GM21576 (cell line): ENCODE measurements around the gene B3GAT1.
"Not testable (repeated sequence)": the region's sequence is repeated elsewhere in the genome, so short reads cannot be mapped to it uniquely, and the experiment has no call there.

Experiments
- ATAC-seq: cut with Tn5 transposase; IDR thresholded peaks from one replicate; pipeline ENCODE4 v1.9.1; 2021; ENCODE audit warnings: mild to moderate bottlenecking, moderate library complexity; ENCODE audit not compliant: unreplicated experiment

The B3GAT1 gene

GRCh38 chr11:134358856-134359490, 53.1 kb downstream of the B3GAT1 start:
- ATAC-seq: no peak

DNA sequence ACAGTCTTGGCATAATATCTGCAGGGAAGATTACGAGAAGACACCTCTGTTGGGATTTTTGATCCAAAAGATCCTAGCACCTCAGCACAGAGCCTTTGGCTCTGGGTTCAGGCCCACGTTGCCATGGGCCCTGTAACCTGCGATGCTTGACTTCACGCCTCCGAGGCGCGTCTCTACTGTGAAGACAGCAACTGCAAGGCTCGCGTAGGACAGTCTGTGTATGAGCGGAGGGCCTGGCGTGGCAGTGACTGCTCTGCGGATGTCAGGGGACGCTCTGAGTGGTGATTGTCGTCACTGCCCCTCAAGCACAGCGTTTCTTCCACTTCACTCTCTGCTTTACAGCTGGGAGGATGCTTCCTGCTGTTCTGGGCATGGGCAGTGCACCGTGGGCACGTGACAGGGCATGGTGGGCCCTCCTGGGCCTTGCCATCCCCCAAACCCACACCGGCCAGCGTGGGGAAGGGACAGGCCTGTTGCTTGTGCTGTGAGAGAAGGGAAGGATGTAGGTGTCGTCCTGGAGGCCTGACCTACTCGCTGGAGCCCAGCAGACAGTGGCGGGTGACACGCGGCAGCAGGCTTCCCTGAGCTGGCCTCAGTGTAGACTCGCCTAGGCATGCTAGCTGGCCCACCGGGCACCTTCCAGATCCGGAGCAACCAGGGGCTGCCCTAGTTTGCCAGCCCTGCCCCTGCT, 53.7 kb downstream of the B3GAT1 start:
- no peak for ATAC-seq

GRCh38 chr11:134357545-134357839, 54.5 kb downstream of the B3GAT1 start:
- no peak for ATAC-seq

DNA sequence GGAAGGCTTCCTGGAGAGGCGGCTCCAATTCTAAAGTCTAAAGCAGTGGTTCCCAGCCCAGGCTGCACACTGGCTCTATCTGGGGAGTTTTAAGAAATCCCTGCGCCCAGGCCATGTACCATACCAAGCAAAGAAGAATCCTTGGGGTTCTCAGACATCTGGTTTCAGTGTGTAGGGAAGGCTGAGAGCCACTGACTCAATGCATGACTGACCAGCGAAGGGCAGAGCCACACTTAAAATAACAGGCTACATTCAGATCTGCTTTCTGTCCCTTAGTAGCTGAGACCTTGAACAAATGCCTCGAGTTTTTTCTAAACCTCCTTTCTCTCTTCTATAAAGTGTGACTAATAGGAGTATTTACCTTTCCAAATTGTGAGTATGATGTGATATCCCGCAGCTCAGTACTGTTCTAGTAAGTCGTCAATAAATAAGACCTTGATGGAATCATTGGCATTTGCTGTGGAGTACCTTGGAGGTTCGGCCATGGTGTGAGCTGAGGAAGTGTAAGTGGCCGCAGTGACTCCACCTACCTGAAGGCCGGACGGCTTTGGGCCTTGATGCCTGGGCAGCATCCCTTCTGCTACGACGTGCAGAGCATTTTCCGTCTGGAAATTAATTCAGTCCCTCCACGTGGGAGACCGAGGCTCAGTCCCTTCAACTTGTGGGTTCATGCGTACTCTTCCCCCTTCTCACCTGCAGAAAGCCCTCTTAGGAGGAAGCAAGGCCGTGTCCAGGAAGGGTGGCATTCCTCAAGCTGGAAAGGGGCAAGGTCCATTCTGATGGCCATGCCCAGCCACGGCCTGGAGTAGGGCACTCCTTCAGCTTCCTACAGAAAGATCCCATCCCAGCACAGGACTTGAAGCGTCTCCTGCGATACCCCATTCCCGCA, 55.1 kb downstream of the B3GAT1 start:
- ATAC-seq: no peak

DNA sequence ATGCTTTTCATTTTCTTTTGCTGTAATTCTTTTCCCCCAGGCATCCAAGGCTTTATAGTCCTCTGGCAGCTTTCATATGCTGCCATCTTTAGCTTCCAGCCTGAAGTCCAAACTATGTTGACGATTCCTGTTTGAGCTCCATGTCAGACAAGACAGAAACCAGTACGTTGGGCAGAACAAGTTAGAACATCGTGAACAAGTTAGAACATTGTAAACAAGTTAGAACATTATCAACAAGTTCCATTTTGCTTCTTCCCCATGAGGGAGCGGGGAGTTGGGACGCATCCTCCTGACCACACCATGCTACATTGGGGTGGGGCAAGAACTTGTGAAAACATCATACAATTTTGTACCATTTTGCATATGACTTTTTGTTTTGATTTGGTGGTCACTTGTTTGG, 56.4 kb downstream of the B3GAT1 start:
- no peak for ATAC-seq

DNA sequence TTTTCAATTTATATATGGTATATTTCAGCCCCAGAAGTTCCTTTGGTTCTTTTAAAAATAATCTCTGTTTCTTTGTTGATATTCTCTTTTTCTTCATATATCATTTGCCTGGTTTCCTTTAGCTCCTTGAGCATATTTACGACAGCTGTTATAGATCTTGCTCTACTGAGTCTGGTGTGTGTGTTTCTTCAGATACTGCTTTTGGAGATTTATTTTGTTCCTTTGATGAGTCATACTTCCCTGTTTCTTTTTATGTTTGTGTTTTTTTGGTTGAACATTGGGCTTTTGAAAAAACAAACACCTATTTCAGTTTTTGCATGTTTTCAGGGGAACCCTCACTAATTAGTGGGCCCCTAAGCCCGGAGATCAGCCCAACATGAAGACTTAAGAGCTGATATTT, 56.9 kb downstream of the B3GAT1 start:
- ATAC-seq: no peak

- ATAC-seq: no peak
Measured at GRCh38 chr11:134352111-134352510, 59.9 kb downstream of the B3GAT1 start.

- ATAC-seq: peak; percentile 75
Measured at GRCh38 chr11:134350381-134350780, 61.7 kb downstream of the B3GAT1 start.

DNA sequence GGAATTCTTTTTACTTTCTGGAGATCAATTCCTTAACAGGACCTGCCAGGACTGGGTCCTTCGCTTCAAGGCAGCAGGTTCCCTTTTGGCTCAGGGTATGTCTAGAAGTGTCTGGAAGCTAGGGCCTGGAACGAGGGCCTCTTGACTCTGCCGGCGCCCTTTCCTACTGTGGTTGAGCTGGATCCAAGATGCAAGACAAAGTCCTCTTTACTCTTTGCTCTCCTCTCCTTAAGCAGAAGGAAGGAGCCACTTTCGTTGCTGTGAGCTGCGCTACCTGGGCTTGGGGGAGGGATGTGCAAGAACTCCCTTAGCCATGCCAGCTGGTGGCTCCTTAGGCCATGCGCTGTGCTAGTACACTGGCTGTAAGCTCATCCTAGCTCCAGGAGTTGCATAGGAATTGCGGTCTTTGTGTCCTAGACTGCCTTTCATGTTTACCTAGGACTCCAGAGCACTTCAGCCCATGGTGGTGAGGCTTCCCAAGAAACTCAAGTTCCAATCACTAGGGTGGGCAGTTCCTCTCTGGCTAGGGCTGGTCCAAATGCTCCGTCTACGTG, 62.2 kb downstream of the B3GAT1 start:
- peak; percentile 10 for ATAC-seq

GRCh38 chr11:134349109-134349801, 62.8 kb downstream of the B3GAT1 start:
- ATAC-seq: no peak

DNA sequence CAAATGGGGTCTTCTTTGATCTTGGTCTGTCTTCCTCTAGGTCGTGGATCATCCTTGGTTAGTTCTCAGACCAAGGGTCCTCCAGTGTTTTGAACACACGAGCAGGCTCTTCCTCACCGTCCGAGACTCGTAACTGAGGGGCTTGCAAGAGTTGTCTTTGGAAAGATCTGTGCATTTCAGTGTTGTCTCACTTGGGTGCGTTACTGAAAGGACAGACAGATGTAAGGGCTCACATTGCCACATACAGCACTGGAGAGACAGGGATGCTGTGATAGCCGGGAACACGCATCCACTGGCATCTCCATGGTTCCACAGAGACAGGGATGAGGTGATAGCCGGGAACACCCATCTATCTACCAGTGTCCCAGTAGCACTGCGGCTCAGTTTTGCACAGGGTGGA, 64.6 kb downstream of the B3GAT1 start:
- ATAC-seq: no peak

GRCh38 chr11:134346976-134347350, 65.1 kb downstream of the B3GAT1 start:
- ATAC-seq: no peak

GRCh38 chr11:134346101-134346975, 65.7 kb downstream of the B3GAT1 start:
- no peak for ATAC-seq

DNA sequence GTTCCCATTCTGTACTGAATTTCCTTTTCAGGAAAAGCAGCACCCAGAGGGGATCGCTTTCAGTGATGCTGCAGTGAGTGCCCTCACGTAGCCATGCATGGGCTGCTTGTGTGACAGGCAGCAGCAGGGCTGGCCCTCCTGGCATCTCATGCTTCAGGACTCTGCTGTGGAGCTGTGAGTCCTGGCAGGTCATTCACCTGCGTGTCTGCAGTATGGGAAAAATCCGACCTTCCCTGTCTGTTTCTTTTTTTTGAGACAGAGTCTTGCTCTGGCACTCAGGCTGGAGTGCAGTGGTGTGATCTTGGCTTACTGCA, 66.8 kb downstream of the B3GAT1 start:
- ATAC-seq: no peak

DNA sequence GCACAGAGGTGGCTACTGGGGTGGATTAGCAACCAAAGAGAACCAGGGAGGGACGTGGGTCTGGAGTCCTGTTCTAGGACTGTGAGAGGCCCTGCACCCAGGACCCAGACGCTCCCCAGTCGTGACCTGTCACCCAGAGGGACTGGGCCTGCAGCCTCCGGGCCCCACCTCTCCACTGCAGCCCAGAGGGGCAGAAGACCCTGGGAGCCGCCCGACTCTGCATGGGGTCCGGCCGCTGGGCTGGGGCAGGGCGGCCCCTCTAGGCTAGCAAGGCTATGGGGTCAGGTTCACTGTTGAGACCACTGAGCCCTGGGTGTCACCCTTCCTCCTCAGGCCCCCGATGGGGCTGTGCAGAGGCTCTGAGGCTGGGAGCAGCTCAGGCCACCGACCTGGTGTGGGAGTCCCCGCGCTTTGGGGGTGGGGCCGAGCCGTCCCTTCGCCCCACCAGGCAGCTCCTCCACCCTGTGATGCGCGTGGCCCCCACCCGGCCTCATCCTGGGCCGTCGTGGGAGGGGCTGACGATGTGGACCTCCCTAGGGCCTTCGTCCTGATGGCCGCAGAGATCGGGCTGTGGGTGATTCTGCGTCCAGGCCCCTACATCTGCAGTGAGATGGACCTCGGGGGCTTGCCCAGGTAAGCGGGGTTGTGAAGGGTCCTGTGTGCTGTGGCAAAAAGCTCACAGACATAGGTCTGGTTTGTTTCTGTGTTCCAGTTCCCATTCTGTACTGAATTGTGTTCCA, 67.4 kb downstream of the B3GAT1 start:
- not testable (repeated sequence) for ATAC-seq

GRCh38 chr11:134343646-134344045, 68.4 kb downstream of the B3GAT1 start:
- no peak for ATAC-seq

DNA sequence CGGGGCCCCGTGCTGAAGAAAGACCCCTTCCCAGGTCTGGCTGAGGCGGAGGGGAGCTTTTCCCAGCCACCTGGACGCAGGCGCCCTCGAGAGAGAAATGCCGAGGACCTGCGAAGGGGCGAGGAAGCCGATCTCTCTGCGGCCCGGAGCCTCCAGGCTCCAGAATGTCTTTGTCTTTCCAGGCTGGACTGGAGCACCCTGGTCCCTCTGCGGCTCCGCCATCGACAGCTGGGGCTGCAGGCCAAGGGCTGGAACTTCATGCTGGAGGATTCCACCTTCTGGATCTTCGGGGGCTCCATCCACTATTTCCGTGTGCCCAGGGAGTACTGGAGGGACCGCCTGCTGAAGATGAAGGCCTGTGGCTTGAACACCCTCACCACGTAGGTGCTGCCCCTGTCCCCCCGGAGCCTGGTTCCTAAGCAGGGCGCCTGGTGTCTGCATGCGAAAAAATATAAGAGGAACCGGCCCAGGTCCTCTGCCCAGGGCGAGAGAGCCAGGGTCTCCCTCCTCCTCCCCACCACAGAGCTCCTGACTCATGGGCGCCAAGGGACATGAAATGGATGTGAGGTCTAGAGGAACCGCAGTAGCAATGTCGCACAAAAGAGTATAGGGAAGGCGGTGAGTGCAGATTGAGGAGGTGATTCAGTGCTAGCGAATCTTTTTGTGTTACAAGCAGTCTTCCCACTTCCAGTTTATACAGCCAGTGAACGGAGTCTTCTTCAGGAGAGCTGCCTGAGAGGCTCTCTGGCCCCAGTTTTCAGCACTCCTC, 69.3 kb downstream of the B3GAT1 start:
- ATAC-seq: no peak

DNA sequence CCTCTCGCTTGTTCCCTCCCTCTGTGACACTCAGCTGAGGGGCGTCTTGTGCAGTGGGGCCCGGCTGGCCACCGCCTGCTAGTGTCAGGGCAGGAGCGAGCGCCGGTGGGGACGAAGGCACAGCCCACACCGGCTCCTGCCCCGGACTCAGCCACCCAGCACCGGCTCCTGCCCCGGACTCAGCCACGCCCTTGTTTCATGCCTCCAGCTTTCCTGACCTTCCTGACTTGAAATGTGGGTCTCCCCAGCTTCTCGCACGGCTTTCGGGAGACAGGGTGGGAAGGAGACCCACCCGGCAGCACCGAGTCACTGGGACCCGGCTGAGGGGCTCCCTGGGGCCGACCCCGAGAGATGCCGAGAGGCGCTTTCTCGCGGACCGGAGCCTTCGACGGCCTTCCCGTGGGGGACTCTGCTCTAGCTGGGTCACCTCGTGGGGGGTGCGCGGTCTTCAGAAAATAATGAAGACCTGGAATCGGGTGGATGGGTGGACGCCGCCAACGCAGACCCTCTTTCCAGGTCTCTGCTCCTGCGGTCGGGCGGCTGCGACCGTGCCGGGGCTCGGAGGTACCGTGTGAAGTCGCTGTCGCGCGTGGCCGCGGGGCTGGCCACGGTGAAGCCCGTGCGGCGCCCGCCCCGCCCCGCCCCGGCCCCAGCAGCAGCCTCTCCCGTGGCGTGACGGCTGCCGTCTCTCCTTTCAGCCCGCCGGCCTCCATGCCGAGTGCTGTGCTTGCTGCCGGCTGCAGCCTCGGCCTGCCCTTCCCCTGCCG, 70.1 kb downstream of the B3GAT1 start:
- no peak for ATAC-seq
